ENCODE results near the gene CRY1. TPM values are rescaled to one million over a fixed set of nuclear protein-coding genes. Genes with fewer than 3 reads are reported as not detected.

CRY1 gene
- total RNA-seq, 1 experiment from 2014 or later, result 19.4 TPM

GRCh38 chr12:107122452-107122958 lies 29.2 kb upstream of the CRY1 start:
- H3K9me3 ChIP-seq, result 0 out of 2 replicates have a peak, but pooled peaks cover 4% of the 10 kb centered on the region
- BruUV-seq (replicated peaks), result no TSS peak
- H3K9me3 Mint-ChIP-seq (ENCODE audit: unreplicated experiment), result no peaks in the 10 kb centered on the region
- H3K36me3 ChIP-seq (ENCODE audit: control insufficient read depth, insufficient read depth, low read length), result no peaks in the 10 kb centered on the region
- no peak overlapping the region for H3K4me3 ChIP-seq (ENCODE audit: low read depth, low read length)
- H3K27me3 Mint-ChIP-seq (ENCODE audit: insufficient read depth, unreplicated experiment), result peaks cover 25% of the 10 kb centered on the region
- no peaks in the 10 kb centered on the region for H3K4me1 ChIP-seq
- intact Hi-C loops (cut with micrococcal nuclease; ENCODE audit: unreplicated experiment), result no loop called here
- CTCF ChIA-PET, result no interaction called here
- peaks cover 9% of the 10 kb centered on the region for H3K4me1 Mint-ChIP-seq (ENCODE audit: low read depth, unreplicated experiment)
- H3K27ac Mint-ChIP-seq (ENCODE audit: unreplicated experiment), result no peak overlapping the region
- no peak for DNase-seq
- POLR2A ChIA-PET, result no interaction called here
- no peak overlapping the region for H3K4me3 Mint-ChIP-seq (ENCODE audit: unreplicated experiment)
- no peak for TF ChIP-seq CTCF (IDR thresholded peaks at IDR 0.05; ENCODE audit: insufficient read depth in 1 of 2, low read depth in 1 of 2, low read length in 1 of 2, severe bottlenecking in 1 of 2, unreplicated experiment in 1 of 2)
- H3K27me3 ChIP-seq (replicated peaks; ENCODE audit: control insufficient read depth, insufficient read depth, low read length), result no peaks in the 10 kb centered on the region; the same call in 1 of the 2 replicates
- no peaks in the 10 kb centered on the region for H3K36me3 Mint-ChIP-seq (ENCODE audit: insufficient read depth, unreplicated experiment)

GRCh38 chr12:107119091-107119490 lies 25.7 kb upstream of the CRY1 start:
- Mint-ChIP-seq H3K27me3 (ENCODE audit: insufficient read depth, unreplicated experiment) (peaks cover 22% of the 10 kb centered on the region), H3K36me3 (ENCODE audit: insufficient read depth, unreplicated experiment) (no peaks in the 10 kb centered on the region), H3K4me3 (ENCODE audit: unreplicated experiment) (no peak overlapping the region), H3K9me3 (ENCODE audit: unreplicated experiment) (no peaks in the 10 kb centered on the region), H3K4me1 (ENCODE audit: low read depth, unreplicated experiment) (peaks cover 9% of the 10 kb centered on the region), H3K27ac (ENCODE audit: unreplicated experiment) (no peak overlapping the region)
- BruUV-seq (replicated peaks), result no TSS peak
- POLR2A ChIA-PET, result no interaction called here
- Histone ChIP-seq H3K27me3 (replicated peaks; ENCODE audit: control insufficient read depth, insufficient read depth, low read length) (no peaks in the 10 kb centered on the region; the same call in 1 of the 2 replicates), H3K4me1 (no peaks in the 10 kb centered on the region), H3K4me3 (ENCODE audit: low read depth, low read length) (no peak overlapping the region), H3K36me3 (ENCODE audit: control insufficient read depth, insufficient read depth, low read length) (no peaks in the 10 kb centered on the region), H3K9me3 (0 out of 2 replicates have a peak, but pooled peaks cover 4% of the 10 kb centered on the region)
- no peak for TF ChIP-seq CTCF (IDR thresholded peaks at IDR 0.05; ENCODE audit: insufficient read depth in 1 of 2, low read depth in 1 of 2, low read length in 1 of 2, severe bottlenecking in 1 of 2, unreplicated experiment in 1 of 2)
- CTCF ChIA-PET, result no interaction called here
- DNase-seq, result no peak
- intact Hi-C loops (cut with micrococcal nuclease; ENCODE audit: unreplicated experiment), result no loop called here

- POLR2A ChIA-PET, result no interaction called here
- Mint-ChIP-seq H3K4me1 (ENCODE audit: low read depth, unreplicated experiment) (peaks cover 9% of the 10 kb centered on the region), H3K36me3 (ENCODE audit: insufficient read depth, unreplicated experiment) (no peaks in the 10 kb centered on the region), H3K27me3 (ENCODE audit: insufficient read depth, unreplicated experiment) (peaks cover 19% of the 10 kb centered on the region), H3K27ac (ENCODE audit: unreplicated experiment) (no peak overlapping the region), H3K4me3 (ENCODE audit: unreplicated experiment) (no peak overlapping the region), H3K9me3 (ENCODE audit: unreplicated experiment) (no peaks in the 10 kb centered on the region)
- CTCF ChIA-PET, result no interaction called here
- no peaks in the 10 kb centered on the region for H3K36me3 ChIP-seq (ENCODE audit: control insufficient read depth, insufficient read depth, low read length)
- no peaks in the 10 kb centered on the region; the same call in 1 of the 2 replicates for H3K27me3 ChIP-seq (replicated peaks; ENCODE audit: control insufficient read depth, insufficient read depth, low read length)
- no peak for TF ChIP-seq CTCF (IDR thresholded peaks at IDR 0.05; ENCODE audit: insufficient read depth in 1 of 2, low read depth in 1 of 2, low read length in 1 of 2, severe bottlenecking in 1 of 2, unreplicated experiment in 1 of 2)
- 0 out of 2 replicates have a peak, but pooled peaks cover 2% of the 10 kb centered on the region for H3K9me3 ChIP-seq
- H3K4me3 ChIP-seq (ENCODE audit: low read depth, low read length), result no peak overlapping the region
- intact Hi-C loops (cut with micrococcal nuclease; ENCODE audit: unreplicated experiment), result no loop called here
- H3K4me1 ChIP-seq, result no peaks in the 10 kb centered on the region
- no peak for DNase-seq
- BruUV-seq (replicated peaks), result no TSS peak
Observed at GRCh38 chr12:107118624-107119023, 25.3 kb upstream of the CRY1 start.
